HG03064 (cell line): ENCODE measurements around the gene POLK.
"Not testable (repeated sequence)": the region's sequence is repeated elsewhere in the genome, so short reads cannot be mapped to it uniquely, and the experiment has no call there.

Experiments used
- ATAC-seq: cut with Tn5 transposase; IDR thresholded peaks from one replicate; pipeline ENCODE4 v1.9.1; 2021; ENCODE audit warnings: low read depth; ENCODE audit not compliant: unreplicated experiment

The POLK gene

GRCh38 chr5:75603371-75603770, 91.7 kb downstream of the POLK start:
- no peak for ATAC-seq

- ATAC-seq: no peak
These were observed 92.1 kb downstream of the POLK start for GRCh38 chr5:75603821-75604220.

GRCh38 chr5:75607341-75607740, 95.7 kb downstream of the POLK start:
- not testable (repeated sequence) for ATAC-seq

- no peak for ATAC-seq
These were observed 97.2 kb downstream of the POLK start for GRCh38 chr5:75608870-75609269.

GRCh38 chr5:75610201-75610600, 98.5 kb downstream of the POLK start:
- no peak for ATAC-seq

GRCh38 chr5:75610859-75611310, 99.2 kb downstream of the POLK start:
- ATAC-seq: not testable (repeated sequence)

- ATAC-seq: no peak
These were observed 99.9 kb downstream of the POLK start, which contains the start of gene ANKDD1B for GRCh38 chr5:75611311-75612225. Gene ANKDD1B (plus strand): TSS chr5:75611453. CDS start chr5:75611635, 182 bp downstream.

GRCh38 chr5:75612226-75612569, 100.5 kb downstream of the POLK start:
- no peak for ATAC-seq

GRCh38 chr5:75612901-75613300, 101.2 kb downstream of the POLK start:
- ATAC-seq: no peak

- no peak for ATAC-seq
These were observed 102.5 kb downstream of the POLK start for GRCh38 chr5:75614176-75614575.

- no peak for ATAC-seq
These were observed 104.7 kb downstream of the POLK start for GRCh38 chr5:75616371-75616881.

GRCh38 chr5:75616971-75617621, 105.4 kb downstream of the POLK start:
- no peak for ATAC-seq

GRCh38 chr5:75617736-75618352, 106.2 kb downstream of the POLK start:
- no peak for ATAC-seq

GRCh38 chr5:75620184-75620959, 108.7 kb downstream of the POLK start:
- ATAC-seq: no peak

- no peak for ATAC-seq
These were observed 110.9 kb downstream of the POLK start for GRCh38 chr5:75622564-75622963.

- ATAC-seq: no peak
These were observed 112.2 kb downstream of the POLK start for GRCh38 chr5:75623846-75624245.

- no peak for ATAC-seq
These were observed 115.3 kb downstream of the POLK start for GRCh38 chr5:75626959-75627358.

GRCh38 chr5:75627801-75628200, 116.1 kb downstream of the POLK start:
- no peak for ATAC-seq

GRCh38 chr5:75630875-75631274, 119.2 kb downstream of the POLK start:
- ATAC-seq: no peak

- ATAC-seq: no peak
These were observed 120.6 kb downstream of the POLK start for GRCh38 chr5:75632321-75632720.
